DOHH2 (cell line): Measurements from ENCODE around the gene BRAF.

Experiments
- EZH2phosphoT487 ChIP-seq: fragments of 200-600 bp; sonication (generic); IDR thresholded peaks from 2 replicates; pipeline ENCODE4 v1.6.1; 2017; ENCODE audit warnings: borderline replicate concordance, mild to moderate bottlenecking, antibody characterized with exemption, low read length, moderate library complexity, mixed read lengths
- TF ChIP-seq, protein P1 (sequence below): fragments of 200-600 bp; sonication (generic); IDR thresholded peaks from one replicate; pipeline ENCODE4 v1.5.1; 2014; ENCODE audit warnings: antibody characterized with exemption, mild to moderate bottlenecking, low read depth, low read length; ENCODE audit not compliant: poor library complexity, severe bottlenecking

GRCh38 chr7:140881507-140882228 is 43.1 kb downstream of the BRAF start:
- TF ChIP-seq, protein P1, sequence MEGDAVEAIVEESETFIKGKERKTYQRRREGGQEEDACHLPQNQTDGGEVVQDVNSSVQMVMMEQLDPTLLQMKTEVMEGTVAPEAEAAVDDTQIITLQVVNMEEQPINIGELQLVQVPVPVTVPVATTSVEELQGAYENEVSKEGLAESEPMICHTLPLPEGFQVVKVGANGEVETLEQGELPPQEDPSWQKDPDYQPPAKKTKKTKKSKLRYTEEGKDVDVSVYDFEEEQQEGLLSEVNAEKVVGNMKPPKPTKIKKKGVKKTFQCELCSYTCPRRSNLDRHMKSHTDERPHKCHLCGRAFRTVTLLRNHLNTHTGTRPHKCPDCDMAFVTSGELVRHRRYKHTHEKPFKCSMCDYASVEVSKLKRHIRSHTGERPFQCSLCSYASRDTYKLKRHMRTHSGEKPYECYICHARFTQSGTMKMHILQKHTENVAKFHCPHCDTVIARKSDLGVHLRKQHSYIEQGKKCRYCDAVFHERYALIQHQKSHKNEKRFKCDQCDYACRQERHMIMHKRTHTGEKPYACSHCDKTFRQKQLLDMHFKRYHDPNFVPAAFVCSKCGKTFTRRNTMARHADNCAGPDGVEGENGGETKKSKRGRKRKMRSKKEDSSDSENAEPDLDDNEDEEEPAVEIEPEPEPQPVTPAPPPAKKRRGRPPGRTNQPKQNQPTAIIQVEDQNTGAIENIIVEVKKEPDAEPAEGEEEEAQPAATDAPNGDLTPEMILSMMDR = no peak
- TF ChIP-seq EZH2phosphoT487 = no peak
